K562 (cell line): ENCODE measurements around the gene TECTA. TPM values are rescaled to one million over a fixed set of nuclear protein-coding genes. Genes with fewer than 3 reads are reported as not detected.
A peak's percentile ranks its signal among the peaks of the same experiment; 100 is the strongest.

Source experiments
- ATAC-seq: fragments of 200-7000 bp; cut with Tn5 transposase; 3 replicates; pipeline ENCODE4 v1.9.1; 2020; ENCODE audit warnings: moderate library complexity
- BruUV-seq: library from RNA; stranded (reverse); fragments of 400-500 nt; replicated peaks from 2 replicates; lab custom pipeline; 2021; lab: Mats Ljungman, UMichigan
- CTCF ChIA-PET: fragments of 300-600 bp; formaldehyde crosslinking; extraction: SDS; loops from one replicate; lab custom pipeline; 2021; ENCODE audit warnings: low intra/inter-chr PET ratio; lab: Yijun Ruan, JAX
- POLR2A ChIA-PET: fragments of 300-600, 350-650 bp; sonication (Branson Sonifier 250); formaldehyde crosslinking; extraction: SDS; loops from one replicate; lab custom pipeline; 2021; ENCODE audit warnings: antibody characterized with exemption, inconsistent platforms; lab: Yijun Ruan, JAX
- DNase-seq, 4 experiments: peaks; one replicate each; pipeline versions ENCODE4 v3.0.0 to v3.0.0-alpha.2; 2011 to 2018; ENCODE audit warnings: low spot score in 3 of 4, mixed read lengths in 3 of 4; ENCODE audit errors: extremely low read depth in 1 of 4
- FAIRE-seq: peaks from 2 replicates; lab custom pipeline; 2011; peaks lifted over from hg19 to GRCh38; lab: Jason Lieb, UNC
- H2AFZ ChIP-seq: 2 replicates; pipeline ENCODE4 v1.6.0; 2011; ENCODE audit warnings: low read depth, low read length, control low read depth, inconsistent platforms
- H3K27ac ChIP-seq: fragments of 200-600 bp; 3 replicates; pipeline ENCODE4 v1.8.0; 2011; ENCODE audit warnings: low read depth, mild to moderate bottlenecking, control low read depth, inconsistent platforms, low read length, moderate library complexity, mixed read lengths; ENCODE audit errors: extremely low read depth
- H3K27me3 ChIP-seq, 2 experiments: fragments of 300-600 bp in 1 of 2; 2 replicates in 1 of 2; 3 replicates in 1 of 2; pipeline versions ENCODE4 v1.6.0 to v1.8.0; 2011; ENCODE audit warnings: inconsistent platforms in 2 of 2, low read length in 2 of 2, mild to moderate bottlenecking in 1 of 2, mixed read lengths in 1 of 2, moderate library complexity in 1 of 2; ENCODE audit not compliant: control insufficient read depth in 2 of 2, insufficient read depth in 2 of 2
- H3K36me3 ChIP-seq: fragments of 300-600 bp; 3 replicates; pipeline ENCODE4 v1.8.0; 2011; ENCODE audit warnings: mild to moderate bottlenecking, low read length, inconsistent platforms; ENCODE audit not compliant: control insufficient read depth, insufficient read depth
- H3K4me1 ChIP-seq, 2 experiments: fragments of 200-600 bp in 1 of 2; replicated peaks in 1 of 2; 2 replicates in 1 of 2; 3 replicates in 1 of 2; pipeline versions ENCODE4 v1.5.1 to v1.8.0; 2011; ENCODE audit warnings: inconsistent platforms in 2 of 2, low read length in 2 of 2, mild to moderate bottlenecking in 1 of 2, mixed read lengths in 1 of 2, moderate library complexity in 1 of 2; ENCODE audit not compliant: control insufficient read depth in 2 of 2, insufficient read depth in 2 of 2
- H3K4me2 ChIP-seq: 2 replicates; pipeline ENCODE4 v1.6.1; 2011; ENCODE audit warnings: low read length, control low read depth, inconsistent platforms, mixed read lengths; ENCODE audit not compliant: insufficient read depth
- H3K4me3 ChIP-seq: fragments of 200-600 bp; sonication (generic), shearing (Covaris generic); 2 replicates; pipeline ENCODE4 v1.5.1; 2016; ENCODE audit warnings: control low read depth, inconsistent platforms
- H3K79me2 ChIP-seq: fragments of 200-600 bp; 3 replicates; pipeline ENCODE4 v1.8.0; 2011; ENCODE audit warnings: low read length, inconsistent platforms; ENCODE audit not compliant: control insufficient read depth, insufficient read depth
- H3K9ac ChIP-seq, 2 experiments: 2 replicates each; pipeline versions ENCODE4 v1.6.0 to v1.6.1; 2011; ENCODE audit warnings: low read depth in 2 of 2, low read length in 2 of 2, control low read depth in 1 of 2, inconsistent platforms in 1 of 2, mild to moderate bottlenecking in 1 of 2, mixed read lengths in 1 of 2; ENCODE audit not compliant: insufficient read depth in 1 of 2
- H3K9me1 ChIP-seq: one replicate; pipeline ENCODE4 v1.6.0; 2011; ENCODE audit warnings: inconsistent platforms, mild to moderate bottlenecking, low read length, moderate library complexity; ENCODE audit not compliant: control insufficient read depth, insufficient read depth
- H3K9me3 ChIP-seq: replicated peaks from 2 replicates; pipeline ENCODE4 v1.5.1; 2011; ENCODE audit warnings: low read depth, low read length, inconsistent platforms; ENCODE audit not compliant: control insufficient read depth, insufficient read depth
- H4K20me1 ChIP-seq: replicated peaks from 2 replicates; pipeline ENCODE4 v1.6.1; 2011; ENCODE audit warnings: low read length, inconsistent platforms, mixed read lengths; ENCODE audit not compliant: control insufficient read depth, insufficient read depth
- ELF1 ChIP-seq: fragments of 200-800 bp; sonication (Bioruptor generic); IDR thresholded peaks from 2 replicates; pipeline ENCODE4 v1.6.1; 2016; ENCODE audit warnings: missing genetic modification characterization, missing compliant biosample characterization
- LEF1 ChIP-seq: fragments of 450-650 bp; IDR thresholded peaks from 2 replicates; pipeline ENCODE4 v1.6.1; 2016; ENCODE audit warnings: mild to moderate bottlenecking
- MEF2D ChIP-seq: conservative IDR thresholded peaks from 2 replicates; pipeline ENCODE4 v1.6.1; 2016; ENCODE audit warnings: low read depth, missing genetic modification characterization, missing compliant biosample characterization
- NFE2L1 ChIP-seq: fragments of 450-650 bp; IDR thresholded peaks from 2 replicates; pipeline ENCODE4 v1.6.1; 2016; ENCODE audit warnings: missing genetic modification characterization, low read depth, mild to moderate bottlenecking, missing compliant biosample characterization, moderate library complexity, borderline replicate concordance
- NONO ChIP-seq, 2 experiments: fragments of 200-400 bp in 1 of 2; fragments of 450-650 bp in 1 of 2; formaldehyde crosslinking in 1 of 2; IDR thresholded peaks; 2 replicates each; pipeline ENCODE4 v1.6.1; 2017; ENCODE audit warnings: low read depth in 2 of 2, mild to moderate bottlenecking in 2 of 2, moderate library complexity in 2 of 2, low read length in 1 of 2
- RB1 ChIP-seq: fragments of 450-650 bp; IDR thresholded peaks from 2 replicates; pipeline ENCODE4 v1.6.1; 2017; ENCODE audit warnings: low read depth, mild to moderate bottlenecking
- RFX5 ChIP-seq: IDR thresholded peaks from 2 replicates; pipeline ENCODE4 v1.6.1; 2011; ENCODE audit warnings: low read depth, mild to moderate bottlenecking, improper control_type of control experiment, low read length
- SRSF3 ChIP-seq: fragments of 200-400 bp; formaldehyde crosslinking; IDR thresholded peaks from 2 replicates; pipeline ENCODE4 v1.6.1; 2016; ENCODE audit warnings: mild to moderate bottlenecking, low read length, moderate library complexity; ENCODE audit not compliant: insufficient read depth
- TEAD4 ChIP-seq, 2 experiments: sonication (generic) in 1 of 2; formaldehyde crosslinking in 1 of 2; IDR thresholded peaks; 2 replicates each; pipeline versions ENCODE4 v1.6.1 to v1.8.0; 2012 to 2022; ENCODE audit warnings: borderline replicate concordance in 1 of 2, inconsistent platforms in 1 of 2, low read length in 1 of 2, mild to moderate bottlenecking in 1 of 2, missing genetic modification reagents in 1 of 2
- ZNF133 ChIP-seq: fragments of 250-450 bp; sonication (Bioruptor Pico); IDR thresholded peaks from 2 replicates; pipeline ENCODE4 v1.4.0; 2020; ENCODE audit warnings: mild to moderate bottlenecking
- ZNF274 ChIP-seq: IDR thresholded peaks from 2 replicates; pipeline ENCODE4 v1.6.1; 2011; ENCODE audit warnings: low read depth, mild to moderate bottlenecking, low read length, moderate library complexity, borderline replicate concordance
- ZNF282 ChIP-seq: sonication (generic); formaldehyde crosslinking; IDR thresholded peaks from 2 replicates; pipeline ENCODE4 v1.8.1; 2023; ENCODE audit warnings: missing genetic modification reagents
- WGBS: fragments of 100-300 bp; shearing (Covaris generic); methylation state at CpG from one replicate; pipeline ENCODE4 v1.1.6; 2016; ENCODE audit warnings: low coverage, mixed read lengths; ENCODE audit not compliant: insufficient coverage; ENCODE audit errors: missing lambda C conversion rate; 5-methylcytosine and 5-hydroxymethylcytosine counted together
- in situ Hi-C: fragments of 300-500 bp; cut with MboI; formaldehyde crosslinking; loops from 4 replicates; pipeline ENCODE4 v1.15.0; 2018; ENCODE audit warnings: inconsistent platforms, mixed read lengths
- intact Hi-C: fragments of 100-400 bp; cut with micrococcal nuclease; formaldehyde crosslinking; loops from 2 replicates; pipeline ENCODE4 v1.14.2; 2022
- polyA plus RNA-seq, 8 experiments: library from polyadenylated mRNA; depleted of rRNA in 4 of 8; stranded (reverse) in 5 of 8; unstranded in 3 of 8; fragments of >200 nt; fragmentation: Nextera tagmentation in 2 of 8; fragmentation: Illumina TruSeq in 1 of 8; extraction: Ambion mirVana in 2 of 8; extraction: Trizol in 1 of 8; gene quantifications; 2 replicates each; pipeline versions ENCODE4 v1.2.1 to v1.2.3, GENCODE V29; 2011 to 2014; ENCODE audit warnings: inconsistent platforms in 1 of 8, missing spikeins in 1 of 8
- total RNA-seq, 7 experiments: library from RNA; depleted of rRNA in 6 of 7; stranded (reverse); fragments of >200 nt in 6 of 7; fragmentation: Illumina TruSeq in 2 of 7; extraction: Trizol in 2 of 7; gene quantifications; 2 replicates each; pipeline versions ENCODE4 v1.2.1 to v1.2.3, GENCODE V29; 2011 to 2021; ENCODE audit warnings: low replicate concordance in 1 of 7

Gene TECTA
- total and polyA plus RNA-seq, 9 of the 15 experiments (the other 6 are each of a cell fraction or from before 2014, with no cell fraction given) = under 0.01 to 0.04 (median 0.03) TPM; not detected in 5

- Histone ChIP-seq H4K20me1 (no peaks in the 10 kb centered on the region), H3K4me2 (no peak overlapping the region), H2AFZ (no peak overlapping the region), H3K9me1 (no peaks in the 10 kb centered on the region), H3K36me3 (no peaks in the 10 kb centered on the region), H3K27me3 (no peaks in the 10 kb centered on the region), H3K27ac (no peak overlapping the region), H3K79me2 (no peaks in the 10 kb centered on the region), H3K4me1 (no peaks in the 10 kb centered on the region), H3K4me3 (no peak overlapping the region), H3K9ac (no peak overlapping the region), H3K9me3 (no peaks in the 10 kb centered on the region)
- WGBS = 15% methylated on average over 5 of the region's 5 CpGs
- in situ Hi-C loops = no loop called here
- FAIRE-seq (peak; percentile 6), ATAC-seq (no peak), DNase-seq (no peak)
- POLR2A ChIA-PET = interaction anchor here (0.6 kb wide), 1 partner anchor 331 kb away, joined by 3 read pairs; no protein-coding TSS in a partner anchor
- intact Hi-C loops = no loop called here
- CTCF ChIA-PET = no interaction called here
- no peak for TF ChIP-seq ZNF274
- no peak for TF ChIP-seq LEF1
- TF ChIP-seq SRSF3 = no peak
- no peak for TF ChIP-seq ELF1
- TF ChIP-seq ZNF282 = no peak
- TF ChIP-seq RFX5 = no peak
- no peak for TF ChIP-seq ZNF133 (CRISPR knock-in tag)
- TF ChIP-seq RB1 = no peak
- TF ChIP-seq TEAD4 (IDR thresholded peaks at IDR 0.05; ENCODE audit: low read length) = no peak
- no peak for TF ChIP-seq TEAD4 (CRISPR knock-in tag; IDR thresholded peaks at IDR 0.05; ENCODE audit: borderline replicate concordance)
- no peak for TF ChIP-seq NFE2L1
- no peak for TF ChIP-seq MEF2D (tag)
- no peak for TF ChIP-seq NONO (IDR thresholded peaks at IDR 0.05; ENCODE audit: low read depth in 2 of 2, low read length in 1 of 2)
- no TSS peak for BruUV-seq
Measured at GRCh38 chr11:121090145-121090721, 10.8 kb upstream of the TECTA start.
